C4-2B (cell line): ENCODE measurements around the gene DAW1.

Source experiments
- H3K27ac ChIP-seq: fragments of 450-650 bp; 2 replicates; pipeline ENCODE4 v1.5.1; 2017
- ZFX ChIP-seq: fragments of 450-650 bp; IDR thresholded peaks from 2 replicates; pipeline ENCODE4 v1.6.1; 2017
- TF ChIP-seq, protein P1 (sequence below): fragments of 450-650 bp; conservative IDR thresholded peaks from 2 replicates; pipeline ENCODE4 v1.5.1; 2017; ENCODE audit warnings: mild to moderate bottlenecking

Gene DAW1

GRCh38 chr2:227942965-227943364, 71.5 kb downstream of the DAW1 start:
- H3K27ac ChIP-seq = no peak overlapping the region
- TF ChIP-seq ZFX = no peak
- TF ChIP-seq, protein P1, sequence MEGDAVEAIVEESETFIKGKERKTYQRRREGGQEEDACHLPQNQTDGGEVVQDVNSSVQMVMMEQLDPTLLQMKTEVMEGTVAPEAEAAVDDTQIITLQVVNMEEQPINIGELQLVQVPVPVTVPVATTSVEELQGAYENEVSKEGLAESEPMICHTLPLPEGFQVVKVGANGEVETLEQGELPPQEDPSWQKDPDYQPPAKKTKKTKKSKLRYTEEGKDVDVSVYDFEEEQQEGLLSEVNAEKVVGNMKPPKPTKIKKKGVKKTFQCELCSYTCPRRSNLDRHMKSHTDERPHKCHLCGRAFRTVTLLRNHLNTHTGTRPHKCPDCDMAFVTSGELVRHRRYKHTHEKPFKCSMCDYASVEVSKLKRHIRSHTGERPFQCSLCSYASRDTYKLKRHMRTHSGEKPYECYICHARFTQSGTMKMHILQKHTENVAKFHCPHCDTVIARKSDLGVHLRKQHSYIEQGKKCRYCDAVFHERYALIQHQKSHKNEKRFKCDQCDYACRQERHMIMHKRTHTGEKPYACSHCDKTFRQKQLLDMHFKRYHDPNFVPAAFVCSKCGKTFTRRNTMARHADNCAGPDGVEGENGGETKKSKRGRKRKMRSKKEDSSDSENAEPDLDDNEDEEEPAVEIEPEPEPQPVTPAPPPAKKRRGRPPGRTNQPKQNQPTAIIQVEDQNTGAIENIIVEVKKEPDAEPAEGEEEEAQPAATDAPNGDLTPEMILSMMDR = no peak

- no peak overlapping the region for H3K27ac ChIP-seq
- no peak for TF ChIP-seq ZFX
- TF ChIP-seq, protein P1 = no peak
These were observed 88.9 kb downstream of the DAW1 start for GRCh38 chr2:227960317-227960716.

DNA sequence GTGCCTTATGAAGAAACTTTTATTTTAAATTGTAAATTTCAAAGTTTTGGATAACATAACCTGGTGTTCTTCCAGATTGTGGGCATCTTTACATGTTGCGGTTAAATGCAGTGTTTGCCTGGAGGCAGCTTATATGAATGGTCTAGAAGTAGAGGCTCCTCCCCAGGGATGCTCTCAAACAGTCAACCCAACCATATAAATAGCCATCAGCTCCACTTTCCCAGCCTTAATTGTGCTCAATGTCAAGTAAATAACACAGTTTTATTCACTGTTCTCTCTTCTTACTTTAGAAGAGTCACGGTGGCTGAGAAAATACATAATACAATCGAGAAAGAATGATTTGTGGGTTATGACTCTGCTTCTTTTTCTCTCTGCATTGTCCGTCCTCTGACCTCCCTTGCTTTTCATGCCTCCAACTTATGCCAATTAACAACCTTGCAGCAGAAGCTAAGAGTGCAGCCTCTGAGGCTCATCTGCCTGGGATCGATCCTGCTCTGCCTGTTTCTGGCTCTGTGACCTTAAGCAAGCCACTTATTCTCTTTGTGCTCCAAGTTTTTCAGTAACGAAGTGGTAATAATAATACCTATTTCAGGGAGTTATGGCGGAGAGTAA, 100.3 kb downstream of the DAW1 start:
- TF ChIP-seq ZFX = no peak
- TF ChIP-seq, protein P1 = no peak
- no peak overlapping the region for H3K27ac ChIP-seq

- H3K27ac ChIP-seq = no peak overlapping the region
- TF ChIP-seq ZFX = no peak
- TF ChIP-seq, protein P1 = no peak
These were observed 101.8 kb downstream of the DAW1 start for GRCh38 chr2:227973241-227973640.
